Left colon (tissue), 2 donors: ENCODE results near the gene TRIM73. TPM values are rescaled to one million over a fixed set of nuclear protein-coding genes. Genes with fewer than 3 reads are reported as not detected.

Experiments
- total RNA-seq, 2 donors: library from RNA; stranded (reverse); fragmentation: NEBNext Ultra II Directional; extraction: Animal tissue kit (Norgen Biotek cat#: 25700); gene quantifications; one replicate each; pipeline ENCODE4 v1.2.1, GENCODE V29; 2021
- donor health status: DM: no; HTN: no; CAD: no.
- donor health status: DM: yes; HTN: yes; CAD: no.

The TRIM73 gene
- total RNA-seq, 2 donors from 2014 or later = 4.2 to 6.4 TPM

Other genes with a start within 250 kb of the TRIM73 start
- gene POM121C, start 90.7 kb downstream of the TRIM73 start, total RNA-seq = 10 to 100 TPM; 25.7 to 35.9 TPM
- not detected for gene SPDYE5, start 96.7 kb downstream of the TRIM73 start, total RNA-seq